ENCODE measurements around the gene VANGL1.

GRCh38 chr1:115727706-115728249 is 86.0 kb downstream of the VANGL1 start:
- no peak for TF ChIP-seq CTCF (IDR thresholded peaks at IDR 0.05 in 4 of 5, conservative IDR thresholded peaks at IDR 0.05 in 1 of 5)
- no peak for TF ChIP-seq POLR2A (IDR thresholded peaks at IDR 0.05)
